ENCODE results near the gene KRT4.

The KRT4 gene

DNA sequence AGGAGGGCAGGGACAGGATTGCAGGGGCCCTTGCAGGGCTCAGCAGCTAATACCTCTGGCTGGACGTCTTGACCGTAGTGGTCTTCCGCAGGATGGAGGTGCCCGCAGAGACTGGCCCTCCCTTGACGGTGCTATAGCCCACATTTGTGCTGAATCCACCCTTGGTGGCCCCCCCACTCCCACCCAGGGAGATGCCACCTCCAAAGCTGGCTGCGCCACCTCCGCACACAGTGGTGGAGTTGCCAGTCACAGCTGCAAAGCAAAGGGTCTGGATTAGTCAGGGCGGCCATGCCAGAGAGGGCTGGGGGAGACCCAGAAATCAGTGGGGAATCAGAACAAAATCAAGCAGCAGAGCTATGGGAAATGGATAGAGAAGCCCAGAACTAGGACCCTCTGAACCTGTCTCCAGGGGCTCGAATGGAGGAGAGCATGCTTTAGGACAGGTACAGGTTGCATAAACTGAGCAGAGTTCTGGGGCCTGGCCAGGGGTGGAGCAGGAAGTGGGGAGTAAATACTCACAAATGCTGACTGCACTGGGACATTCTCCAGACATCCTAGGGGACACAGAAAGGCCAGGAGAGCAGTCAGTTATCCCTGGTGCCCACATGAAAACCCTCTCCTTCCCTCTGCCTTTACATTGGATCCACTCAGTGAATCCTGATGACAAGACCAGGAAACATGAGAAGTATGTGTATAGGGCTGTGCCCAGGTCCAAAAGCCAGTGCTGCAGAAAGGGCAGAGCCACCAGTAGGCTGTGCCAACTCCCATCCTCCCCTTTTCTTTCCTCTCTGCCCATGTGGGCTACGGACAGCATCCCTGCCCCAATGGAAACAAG lies 8.1 kb upstream of the KRT4 start:
- DNase-seq: no peak

GRCh38 chr12:52821071-52821730 lies 7.3 kb upstream of the KRT4 start:
- DNase-seq: no peak

DNA sequence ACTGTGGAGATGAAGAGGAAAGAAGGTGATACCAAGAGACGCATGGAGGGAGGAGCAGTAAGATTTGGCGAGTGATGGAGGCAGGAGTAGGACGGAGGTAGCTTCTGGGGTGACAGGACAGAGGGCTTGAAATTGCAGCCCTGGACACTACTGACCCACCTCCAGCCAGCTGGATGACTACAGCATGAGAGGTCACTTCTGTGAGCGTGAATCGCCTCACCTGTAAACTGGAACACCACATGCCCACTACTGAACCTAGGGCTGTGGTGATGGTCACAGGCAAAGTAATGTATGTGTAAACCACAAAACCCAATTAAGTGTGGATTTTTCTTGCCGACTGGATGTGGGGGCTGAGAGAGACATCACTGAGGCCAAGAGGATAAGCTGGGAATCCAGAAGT lies 6.6 kb upstream of the KRT4 start:
- DNase-seq: no peak

DNA sequence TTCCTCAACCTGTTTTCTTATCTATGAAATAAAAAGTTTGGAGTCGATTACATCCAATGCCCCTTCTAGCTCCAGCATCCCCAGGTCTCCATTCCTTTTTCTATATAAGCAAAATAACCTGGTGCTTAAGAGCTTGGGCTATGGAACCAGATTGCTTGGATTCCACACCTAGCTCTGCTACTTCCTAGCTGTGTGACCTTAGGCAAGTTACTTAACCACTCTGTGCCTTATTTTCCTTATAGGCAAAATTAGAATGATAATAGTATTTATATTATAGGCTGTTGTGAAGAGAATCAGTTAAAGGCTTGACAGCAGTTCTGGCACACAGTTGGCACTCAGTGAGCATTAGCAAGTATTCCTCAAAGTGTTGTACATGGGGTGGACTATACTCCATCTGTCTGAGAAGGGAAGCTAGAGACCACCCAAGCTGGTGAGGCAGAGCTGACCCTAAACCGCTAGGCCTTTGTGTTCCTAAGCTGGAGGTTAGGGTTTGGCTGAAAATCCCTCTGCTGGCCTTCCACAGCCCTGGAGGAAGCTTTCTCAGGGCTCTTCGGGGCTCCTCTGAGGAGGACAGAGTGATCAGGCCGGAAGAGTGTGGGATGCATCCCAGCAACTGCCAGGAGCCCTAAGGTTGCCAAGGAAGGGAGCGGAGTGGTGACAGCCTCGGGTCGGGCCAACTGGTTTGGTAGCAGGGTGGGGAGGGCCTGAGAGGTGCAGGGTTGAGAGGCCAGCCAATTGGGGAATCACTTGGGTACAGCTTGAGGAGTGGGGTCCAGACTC lies 6.0 kb upstream of the KRT4 start:
- DNase-seq: no peak

GRCh38 chr12:52818887-52819420 lies 5.0 kb upstream of the KRT4 start:
- no peak for DNase-seq

DNA sequence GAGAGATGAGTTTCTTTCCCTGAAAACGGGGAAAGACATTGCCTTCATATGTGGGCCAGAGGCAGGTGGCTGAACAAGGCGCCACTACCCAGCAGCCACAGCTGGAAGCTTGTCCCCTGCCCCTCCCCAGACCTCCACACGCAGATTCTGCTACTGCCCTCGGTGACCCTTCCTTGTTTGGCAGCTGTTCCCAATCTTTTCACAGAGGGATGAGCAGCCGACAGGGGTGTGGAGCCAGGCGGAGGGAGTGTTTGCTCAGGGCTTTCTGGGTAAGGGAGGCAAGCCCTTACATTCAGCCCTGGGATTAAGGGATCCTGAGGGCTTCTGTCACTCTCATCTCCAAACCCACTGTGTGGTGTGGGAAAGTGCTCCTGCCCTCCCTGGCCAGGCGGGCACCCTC lies 4.5 kb upstream of the KRT4 start:
- DNase-seq: no peak

GRCh38 chr12:52817699-52818238 lies 3.9 kb upstream of the KRT4 start:
- no peak for DNase-seq

DNA sequence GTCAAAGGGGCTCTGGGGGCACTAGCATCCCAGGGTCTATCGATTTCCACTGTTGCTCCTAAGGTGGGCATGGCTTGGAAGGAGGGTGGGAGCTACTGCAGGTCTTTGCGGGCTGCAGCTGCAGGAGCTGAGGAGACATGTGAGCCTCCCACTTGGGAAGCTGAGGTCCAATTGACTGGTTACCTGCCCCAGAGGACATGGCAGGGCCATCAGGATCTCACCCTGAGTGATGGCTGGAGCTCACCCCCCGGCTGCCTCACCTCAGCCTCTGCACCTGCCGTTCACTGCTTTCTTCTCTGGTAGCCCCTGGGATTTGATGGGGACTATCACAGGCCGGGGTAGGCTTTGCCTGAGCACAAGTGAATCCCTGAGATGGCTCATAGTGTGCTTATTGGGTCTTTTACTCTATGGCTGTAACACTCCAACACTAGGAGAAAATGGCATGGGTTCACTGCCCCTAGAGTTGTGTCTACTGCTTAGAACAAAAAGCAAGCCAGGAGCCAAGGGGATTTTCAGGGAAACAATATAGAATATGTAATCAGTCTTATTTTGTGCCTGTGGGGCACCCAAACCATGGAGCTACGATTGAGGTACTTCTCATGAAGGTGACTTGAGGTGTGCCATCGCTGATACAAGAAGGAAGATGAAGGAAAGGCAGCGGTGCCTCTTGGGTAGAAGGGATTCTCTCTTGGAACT lies 3.2 kb upstream of the KRT4 start:
- no peak for DNase-seq

- no peak for DNase-seq
These were observed 2.0 kb upstream of the KRT4 start for GRCh38 chr12:52815676-52816588.

DNA sequence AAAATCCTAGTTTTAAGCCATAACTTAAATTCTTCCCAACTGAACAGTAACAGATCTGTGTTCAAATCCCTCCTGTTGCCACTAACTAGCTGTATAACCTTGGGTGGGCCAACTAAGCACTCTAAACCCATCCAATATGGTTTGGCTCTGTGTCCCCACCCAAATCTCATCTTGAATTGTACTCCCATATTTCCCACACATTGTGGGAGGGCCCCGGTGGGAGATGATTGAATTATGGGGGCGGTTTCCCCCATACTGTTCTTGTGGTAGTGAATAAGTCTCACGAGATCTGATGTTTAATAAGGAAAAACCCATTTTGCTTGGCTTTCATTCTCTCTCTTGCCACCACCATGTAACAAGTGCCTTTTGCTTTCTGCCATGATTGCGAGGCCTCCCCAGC lies 1.2 kb upstream of the KRT4 start:
- no peak for DNase-seq

DNA sequence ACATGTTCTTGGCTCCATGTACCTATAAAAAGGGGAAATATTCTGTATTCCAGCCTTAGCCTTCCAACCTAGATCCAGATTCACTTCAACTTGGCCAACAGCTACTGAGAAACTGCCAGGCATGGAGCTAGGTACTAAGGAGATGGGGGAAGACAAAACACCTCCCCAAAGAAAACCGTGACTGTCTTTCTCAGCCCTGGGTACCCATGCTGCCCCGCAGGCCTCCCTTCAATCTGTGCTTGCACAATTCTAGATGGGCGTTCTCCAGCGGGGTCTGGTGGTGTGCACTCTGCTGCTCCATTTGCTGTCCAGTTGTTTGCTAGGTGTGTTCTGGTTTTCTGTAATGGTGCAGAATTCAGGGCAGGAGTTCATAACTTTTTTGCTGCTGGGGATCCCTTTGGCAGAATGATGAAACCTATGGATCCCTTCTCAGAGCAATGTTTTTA lies 817 bp upstream of the KRT4 start:
- DNase-seq: no peak

GRCh38 chr12:52813203-52813819 lies 605 bp downstream of the KRT4 start:
- no peak for DNase-seq

GRCh38 chr12:52812749-52813148 lies 1.2 kb downstream of the KRT4 start:
- no peak for DNase-seq

DNA sequence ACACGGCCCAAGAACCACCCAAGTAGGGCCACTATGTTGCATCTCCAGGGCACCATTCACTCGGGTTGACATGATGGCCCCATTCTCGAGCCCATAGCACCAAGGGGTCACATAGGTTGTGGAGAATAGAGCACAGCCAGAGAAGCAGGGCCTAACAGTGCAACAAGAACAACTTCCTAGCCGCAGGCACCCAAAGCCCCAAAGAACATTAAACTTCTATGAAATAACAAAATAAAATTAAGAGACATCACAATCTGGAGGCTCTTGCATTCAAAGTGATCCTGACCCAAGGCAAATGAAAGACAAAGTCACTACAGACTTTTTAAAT lies 1.9 kb downstream of the KRT4 start:
- no peak for DNase-seq

DNA sequence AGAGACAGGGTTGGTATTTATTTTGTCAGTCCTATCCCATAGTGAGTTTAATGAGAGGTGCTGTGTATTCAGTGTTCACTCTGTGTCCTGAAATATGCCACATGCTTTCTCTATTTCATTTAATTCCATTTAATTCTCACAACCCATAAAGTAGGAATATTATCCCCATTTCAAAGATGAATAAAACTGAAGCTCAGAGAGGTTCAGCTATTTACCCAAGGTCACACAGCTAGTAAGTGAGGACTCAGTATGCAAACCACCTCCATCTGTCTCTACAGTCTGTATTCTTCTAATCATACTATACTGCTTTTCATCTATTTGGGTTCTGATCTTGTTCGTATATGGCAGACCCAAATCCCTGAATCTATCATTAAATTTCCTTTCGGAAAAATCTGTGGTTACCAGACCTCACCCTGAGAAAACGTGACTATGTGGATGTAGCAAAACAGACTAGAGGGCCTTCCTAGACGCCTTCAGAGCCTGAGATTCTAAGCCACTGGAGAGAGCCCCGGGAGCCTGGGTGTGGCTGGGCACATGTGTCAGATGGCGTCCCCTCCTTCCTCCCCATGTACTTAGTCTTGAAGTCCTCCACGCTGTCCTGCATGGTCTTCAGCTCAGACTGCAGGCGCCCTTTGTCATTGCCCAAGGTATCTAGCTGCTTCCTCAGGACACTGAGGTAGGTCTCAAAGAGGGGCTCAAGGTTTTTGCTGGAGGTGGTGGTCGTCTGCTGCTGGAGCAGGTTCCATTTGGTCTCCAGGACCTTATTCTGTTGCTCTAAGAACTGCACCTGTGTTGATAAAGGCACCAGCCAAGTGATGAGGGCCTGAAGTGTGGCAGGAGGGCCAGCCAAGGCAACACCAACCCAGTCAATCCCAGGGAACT lies 2.5 kb downstream of the KRT4 start:
- DNase-seq: no peak

DNA sequence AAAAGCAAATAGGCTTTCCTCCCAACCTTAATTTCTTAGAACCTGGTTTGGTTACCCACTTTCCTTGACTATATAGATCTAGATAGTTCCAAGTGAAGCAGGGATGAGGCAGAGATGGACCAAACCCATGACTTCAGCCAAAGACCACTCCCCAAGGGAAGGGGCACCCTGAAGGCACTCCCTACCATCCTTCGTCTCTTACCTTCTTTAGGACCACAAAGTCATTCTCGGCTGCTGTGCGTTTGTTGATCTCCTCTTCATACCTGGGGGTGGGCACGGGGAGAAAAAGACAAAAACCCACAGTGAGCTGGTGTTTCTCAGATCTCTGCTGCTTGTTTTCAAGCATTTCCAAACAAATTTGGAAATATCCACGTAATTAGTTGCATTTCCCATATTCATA lies 3.4 kb downstream of the KRT4 start:
- DNase-seq: no peak

- no peak for DNase-seq
These were observed 4.8 kb downstream of the KRT4 start for GRCh38 chr12:52809166-52809565.

DNA sequence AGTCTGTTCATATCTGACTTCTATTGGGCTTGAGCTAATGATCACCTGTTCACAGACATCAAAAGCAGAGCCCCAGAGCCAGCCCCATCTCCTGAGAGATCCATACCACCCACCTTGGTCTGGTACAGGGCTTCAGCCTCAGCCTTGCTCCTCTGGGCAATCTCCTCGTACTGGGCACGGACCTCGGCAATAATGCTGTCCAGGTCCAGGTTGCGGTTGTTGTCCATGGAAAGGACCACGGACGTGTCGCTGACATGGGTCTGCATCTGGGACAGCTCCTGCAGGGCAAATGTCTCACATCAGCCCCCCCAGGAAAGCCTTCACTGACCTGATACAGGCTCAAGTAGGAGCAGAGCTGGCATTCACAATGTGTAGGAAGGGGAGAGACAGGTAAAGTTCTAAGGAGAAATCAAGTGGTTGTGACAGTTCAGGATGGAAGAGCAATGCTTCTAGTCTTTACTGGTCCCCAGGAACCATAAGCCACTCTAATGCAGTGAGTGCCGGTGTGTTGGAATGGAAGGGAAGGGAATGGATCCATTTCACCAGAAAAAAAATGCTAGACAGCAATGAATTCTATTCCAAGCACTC lies 5.2 kb downstream of the KRT4 start:
- DNase-seq: no peak
